SH-SY5Y (cell line): ENCODE data around the gene F8.

Source experiments
- GATA2 ChIP-seq: IDR thresholded peaks from 2 replicates; pipeline ENCODE4 v1.6.1; 2011; ENCODE audit warnings: mild to moderate bottlenecking, low read depth, low read length
- GATA3 ChIP-seq: IDR thresholded peaks from 2 replicates; pipeline ENCODE4 v1.6.1; 2011; ENCODE audit warnings: low read depth, mild to moderate bottlenecking, low read length, moderate library complexity

- TF ChIP-seq GATA2 = no peak
- no peak for TF ChIP-seq GATA3
Measured at GRCh38 chrX:155070975-155071693, 48.6 kb upstream of the F8 start, which contains the start of the genes BRCC3, CMC4 and MTCP1.
